ENCODE results near the gene LITAF.

Gene LITAF

DNA sequence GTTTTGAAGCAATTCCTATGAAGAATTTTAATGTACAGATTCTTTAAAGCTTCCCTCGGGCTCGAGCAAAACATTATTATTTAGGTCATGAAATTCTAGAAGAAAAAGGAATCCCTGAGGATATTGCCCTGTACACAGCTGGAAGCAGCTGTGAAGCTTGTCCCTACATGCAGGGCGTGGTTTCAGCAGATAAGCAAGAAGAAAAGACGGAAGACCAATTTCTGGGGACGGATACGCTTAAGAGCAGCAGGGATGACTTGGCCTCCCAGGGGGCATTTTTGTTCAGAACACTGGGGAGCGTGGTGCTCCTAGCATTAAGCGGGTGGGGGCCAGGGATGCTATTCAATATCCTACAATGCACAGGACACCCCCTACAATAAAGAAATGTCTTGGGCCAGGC, 34.3 kb downstream of the LITAF start:
- DNase-seq: no peak
- TF ChIP-seq POLR2A (IDR thresholded peaks at IDR 0.05; ENCODE audit: low read length): no peak
- no peak for TF ChIP-seq GATA1 (IDR thresholded peaks at IDR 0.05; ENCODE audit: low read depth, low read length)

GRCh38 chr16:11551842-11552241, 34.9 kb downstream of the LITAF start:
- TF ChIP-seq POLR2A (IDR thresholded peaks at IDR 0.05; ENCODE audit: low read length) (no peak), GATA1 (IDR thresholded peaks at IDR 0.05; ENCODE audit: low read depth, low read length) (no peak)
- DNase-seq: no peak

- TF ChIP-seq POLR2A (IDR thresholded peaks at IDR 0.05; ENCODE audit: low read length) (no peak), GATA1 (IDR thresholded peaks at IDR 0.05; ENCODE audit: low read depth, low read length) (no peak)
- no peak for DNase-seq
These were observed 35.8 kb downstream of the LITAF start for GRCh38 chr16:11550791-11551498.

DNA sequence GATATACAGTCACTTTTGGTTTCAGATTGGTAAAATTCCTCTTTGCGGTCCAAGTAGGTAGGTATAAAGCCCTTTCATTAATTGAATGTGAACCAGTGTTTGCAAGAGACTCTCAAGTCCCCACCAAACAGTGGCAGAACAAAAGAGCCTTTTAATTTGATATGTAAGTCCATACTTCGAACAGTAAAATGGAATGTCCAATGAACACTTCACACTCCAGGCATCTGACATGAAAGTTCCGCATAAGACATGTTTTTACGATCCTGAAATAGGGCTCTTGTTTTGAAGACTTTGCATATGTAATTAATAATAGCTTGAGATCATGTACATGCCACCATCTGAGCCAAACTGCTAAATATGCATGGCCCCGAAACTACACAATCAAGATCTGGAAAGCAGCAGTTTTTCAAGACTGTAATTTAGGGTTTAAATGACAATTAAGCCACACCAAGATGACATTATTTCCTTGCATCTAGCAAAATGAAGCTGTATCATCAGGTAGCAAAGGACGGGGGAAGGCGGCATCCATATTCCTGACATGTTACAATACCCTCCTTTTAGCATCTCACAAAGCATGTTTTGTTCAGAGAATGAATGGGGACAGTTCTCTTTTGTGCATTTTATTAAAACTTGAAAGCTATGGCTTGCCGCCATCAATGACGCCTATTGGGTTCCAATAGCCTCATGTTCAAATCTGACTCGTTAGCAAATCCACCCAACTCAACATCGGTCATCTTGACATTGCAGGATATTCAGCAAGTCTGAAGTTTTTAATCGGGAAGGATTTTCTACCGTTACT, 39.4 kb downstream of the LITAF start:
- TF ChIP-seq GATA1 (IDR thresholded peaks at IDR 0.05; ENCODE audit: low read depth, low read length) (no peak), POLR2A (IDR thresholded peaks at IDR 0.05; ENCODE audit: low read length) (no peak)
- DNase-seq: no peak

- TF ChIP-seq GATA1 (IDR thresholded peaks at IDR 0.05; ENCODE audit: low read depth, low read length) (no peak), POLR2A (IDR thresholded peaks at IDR 0.05; ENCODE audit: low read length) (no peak)
- no peak for DNase-seq
These were observed 40.1 kb downstream of the LITAF start for GRCh38 chr16:11546608-11547061.

DNA sequence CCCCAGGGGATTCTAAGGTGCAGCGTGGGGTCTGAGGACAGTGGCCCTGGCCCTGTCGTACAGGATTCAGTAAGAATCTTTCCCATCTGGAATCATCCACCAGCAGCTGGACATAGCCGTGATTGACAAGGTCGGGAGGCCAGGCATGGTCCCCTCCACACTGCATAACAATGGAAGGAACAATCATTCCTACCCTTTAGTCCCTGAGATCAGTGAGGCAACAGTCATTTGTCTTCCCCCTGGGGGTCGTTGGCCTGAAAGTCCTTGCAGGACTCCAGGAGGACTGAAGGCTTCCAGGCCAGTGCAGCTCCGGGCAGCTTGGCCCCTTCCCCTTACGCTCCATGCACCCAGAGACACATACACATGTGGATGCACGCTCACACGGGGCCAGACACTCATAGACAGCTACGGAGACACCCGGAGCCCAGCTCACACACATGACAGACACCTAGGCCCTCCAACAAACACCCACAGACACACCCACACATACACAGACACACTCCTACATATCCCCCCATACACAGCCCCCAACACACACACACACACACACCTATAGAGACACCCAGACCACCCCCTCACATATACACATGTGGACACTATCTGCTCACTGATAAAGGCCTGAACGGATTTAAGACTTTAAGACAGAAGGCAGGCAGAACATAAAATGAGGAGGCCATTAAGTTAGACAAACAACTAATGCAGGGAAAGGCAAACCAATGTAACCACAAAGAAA, 42.9 kb downstream of the LITAF start:
- TF ChIP-seq POLR2A (IDR thresholded peaks at IDR 0.05; ENCODE audit: low read length) (no peak), GATA1 (IDR thresholded peaks at IDR 0.05; ENCODE audit: low read depth, low read length) (no peak)
- DNase-seq: no peak

DNA sequence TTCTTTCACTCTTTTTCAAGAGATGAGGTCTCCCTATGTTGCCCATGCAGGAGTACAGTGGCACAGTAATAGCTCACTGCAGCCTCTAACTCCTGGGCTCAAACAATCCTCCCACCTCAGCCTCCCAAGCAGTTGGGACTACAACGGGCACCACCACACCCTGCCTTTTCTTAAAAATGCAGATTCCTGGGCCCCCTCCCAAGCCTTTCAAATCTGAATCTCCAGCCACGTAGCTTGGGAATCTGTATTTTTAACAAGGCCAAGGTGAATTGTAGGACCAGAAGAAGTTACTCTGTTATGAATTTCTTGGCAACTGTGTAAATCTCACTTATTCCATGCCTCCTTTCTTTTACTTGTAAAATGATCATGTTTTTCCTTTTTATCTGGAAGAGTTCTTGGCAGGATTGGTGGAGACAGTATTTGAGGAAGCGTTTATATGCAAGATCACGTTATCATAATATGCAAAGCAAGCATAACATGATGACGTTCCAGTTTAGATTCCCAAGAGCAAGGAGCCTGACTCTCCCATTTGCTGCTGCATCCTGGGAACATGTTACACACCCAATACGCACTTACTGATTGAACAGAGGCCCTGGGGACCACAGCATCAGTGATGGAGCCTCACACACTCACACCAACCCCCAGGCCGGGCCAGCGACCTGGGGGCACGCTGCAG, 44.5 kb downstream of the LITAF start:
- DNase-seq: no peak
- no peak for TF ChIP-seq POLR2A (IDR thresholded peaks at IDR 0.05; ENCODE audit: low read length)
- TF ChIP-seq GATA1 (IDR thresholded peaks at IDR 0.05; ENCODE audit: low read depth, low read length): no peak

DNA sequence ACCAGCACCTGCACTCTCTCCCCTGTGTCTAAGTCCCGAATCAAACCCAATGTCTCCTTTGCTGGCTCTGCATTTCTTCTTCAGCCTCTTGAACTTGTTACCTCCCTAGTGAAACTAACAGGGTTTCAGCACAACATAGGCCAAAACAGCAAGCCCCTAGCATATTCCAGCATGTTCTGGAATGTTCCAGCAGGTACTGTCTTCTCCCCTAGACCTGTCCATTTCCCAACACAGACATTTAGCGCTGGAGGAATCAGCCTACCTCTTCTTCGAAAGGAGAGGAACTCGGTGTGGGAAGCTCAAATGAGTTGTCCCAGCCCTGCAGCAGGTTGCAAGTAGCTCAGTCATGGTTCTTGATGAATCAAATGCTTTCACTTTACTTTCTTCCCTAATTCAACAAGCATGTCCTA, 47.1 kb downstream of the LITAF start:
- DNase-seq: no peak
- TF ChIP-seq POLR2A (IDR thresholded peaks at IDR 0.05; ENCODE audit: low read length): no peak
- TF ChIP-seq GATA1 (IDR thresholded peaks at IDR 0.05; ENCODE audit: low read depth, low read length): no peak

DNA sequence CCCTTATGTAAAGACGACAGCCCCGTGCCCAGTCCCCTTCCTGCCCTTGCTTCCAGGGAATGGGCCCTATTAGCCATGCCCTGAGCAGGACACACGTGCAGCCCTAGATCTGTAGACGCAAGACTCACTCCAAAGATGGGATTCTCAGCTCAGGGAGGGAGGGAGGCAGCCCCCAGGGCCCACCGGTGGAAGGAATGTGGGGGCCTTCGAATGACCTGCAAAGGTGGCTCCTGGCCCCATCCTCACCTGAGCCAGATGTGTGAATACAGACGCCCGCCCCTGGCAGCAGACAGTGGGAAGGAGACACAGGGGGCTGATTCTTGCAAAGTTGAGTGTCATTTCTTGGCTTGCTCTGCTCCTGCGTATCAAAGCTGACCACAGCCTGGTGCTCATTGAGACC, 47.8 kb downstream of the LITAF start:
- TF ChIP-seq GATA1 (IDR thresholded peaks at IDR 0.05; ENCODE audit: low read depth, low read length) (no peak), POLR2A (IDR thresholded peaks at IDR 0.05; ENCODE audit: low read length) (no peak)
- DNase-seq: no peak

DNA sequence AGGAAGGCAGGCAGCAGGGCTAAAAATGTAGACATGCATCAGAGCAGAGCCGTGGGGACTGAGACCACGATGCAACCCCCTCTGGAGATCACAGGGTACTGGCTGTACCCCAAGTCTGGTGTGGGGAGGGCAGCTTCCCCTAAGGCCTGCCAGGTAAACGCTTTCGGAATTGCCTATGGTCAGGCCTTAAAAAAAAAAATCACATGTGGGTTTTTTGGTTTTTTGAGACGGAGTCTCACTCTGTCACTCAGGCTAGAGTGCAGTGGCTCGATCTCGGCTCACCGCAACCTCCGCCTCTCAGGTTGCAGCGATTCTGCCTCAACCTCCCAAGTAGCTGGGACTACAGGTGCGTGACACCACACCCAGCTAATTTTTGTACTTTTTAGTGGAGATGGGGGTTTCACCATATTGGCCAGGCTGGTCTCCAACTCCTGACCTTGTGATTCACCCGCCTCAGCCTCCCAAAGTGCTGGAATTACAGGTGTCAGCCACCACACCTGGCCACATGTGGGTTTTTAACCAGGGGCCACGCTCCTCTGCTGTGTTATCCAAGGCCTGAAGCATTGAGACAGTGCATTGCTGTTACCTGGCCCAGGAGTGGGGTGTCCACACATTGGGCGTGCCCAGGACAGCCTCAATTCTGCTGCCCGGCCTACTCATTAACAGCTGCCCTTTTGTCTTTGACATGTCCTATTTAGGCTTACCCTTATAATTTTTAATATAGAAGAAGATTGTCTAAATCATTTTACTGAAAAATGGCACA, 50.4 kb downstream of the LITAF start:
- TF ChIP-seq GATA1 (IDR thresholded peaks at IDR 0.05; ENCODE audit: low read depth, low read length) (no peak), POLR2A (IDR thresholded peaks at IDR 0.05; ENCODE audit: low read length) (no peak)
- no peak for DNase-seq

- DNase-seq: no peak
- TF ChIP-seq POLR2A (IDR thresholded peaks at IDR 0.05; ENCODE audit: low read length): no peak
- no peak for TF ChIP-seq GATA1 (IDR thresholded peaks at IDR 0.05; ENCODE audit: low read depth, low read length)
These were observed 51.2 kb downstream of the LITAF start for GRCh38 chr16:11535494-11535893.

DNA sequence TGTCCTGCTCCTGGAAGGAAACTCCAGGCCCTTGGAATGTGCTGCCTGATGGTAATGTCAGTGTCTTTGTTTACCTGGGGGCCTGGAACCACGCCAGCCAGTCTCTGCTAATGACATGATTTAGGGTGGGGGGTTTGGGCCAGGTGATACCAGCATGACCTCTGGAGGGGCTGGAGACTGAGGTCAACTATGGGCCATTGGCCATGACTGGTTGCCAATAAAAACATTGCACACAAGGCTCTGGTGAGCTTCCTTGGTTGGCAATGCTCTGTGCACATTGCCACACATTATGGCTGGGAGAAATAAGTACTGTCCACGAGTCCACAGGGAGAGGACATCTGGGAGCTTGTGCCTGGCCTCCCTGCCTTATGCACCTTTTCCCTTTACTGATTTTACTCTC, 52.5 kb downstream of the LITAF start:
- no peak for DNase-seq
- TF ChIP-seq POLR2A (IDR thresholded peaks at IDR 0.05; ENCODE audit: low read length) (no peak), GATA1 (IDR thresholded peaks at IDR 0.05; ENCODE audit: low read depth, low read length) (no peak)

- TF ChIP-seq POLR2A (IDR thresholded peaks at IDR 0.05; ENCODE audit: low read length) (no peak), GATA1 (IDR thresholded peaks at IDR 0.05; ENCODE audit: low read depth, low read length) (no peak)
- no peak for DNase-seq
These were observed 53.1 kb downstream of the LITAF start for GRCh38 chr16:11533588-11533987.
